ENCODE measurements around the gene TBC1D19.
"Not testable (repeated sequence)": the region's sequence is repeated elsewhere in the genome, so short reads cannot be mapped to it uniquely, and the experiment has no call there.

The TBC1D19 gene

DNA sequence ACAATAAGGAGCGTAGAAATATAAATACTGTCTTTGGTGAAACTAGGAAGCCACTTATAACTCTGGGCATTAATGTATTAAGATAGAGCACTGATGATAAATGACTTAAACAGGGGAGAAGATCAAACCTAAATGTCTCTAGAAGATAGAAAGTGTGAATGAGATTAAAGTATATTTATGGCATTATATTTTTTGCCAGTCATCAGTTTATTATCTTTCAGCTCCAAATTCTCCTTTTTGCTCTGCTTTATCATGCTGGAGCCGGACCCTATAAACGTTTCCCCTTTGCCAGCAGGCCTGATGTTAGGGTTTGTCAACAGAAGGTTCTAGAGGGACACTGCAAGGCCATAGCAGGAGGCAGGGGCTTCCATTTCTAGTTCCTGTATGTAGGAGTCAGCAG, 76.4 kb downstream of the TBC1D19 start:
- DNase-seq (ENCODE audit: extremely low read depth, insufficient read length), result no peak
- H3K27me3 ChIP-seq (replicated peaks; ENCODE audit: control insufficient read depth, insufficient read depth, low read length), result no peaks in the 10 kb centered on the region
- no peaks in the 10 kb centered on the region for H3K36me3 ChIP-seq (ENCODE audit: control insufficient read depth, insufficient read depth, low read length)
- H3K4me3 ChIP-seq (replicated peaks; ENCODE audit: low read depth, low read length), result no peak overlapping the region
- TF ChIP-seq, protein P1, sequence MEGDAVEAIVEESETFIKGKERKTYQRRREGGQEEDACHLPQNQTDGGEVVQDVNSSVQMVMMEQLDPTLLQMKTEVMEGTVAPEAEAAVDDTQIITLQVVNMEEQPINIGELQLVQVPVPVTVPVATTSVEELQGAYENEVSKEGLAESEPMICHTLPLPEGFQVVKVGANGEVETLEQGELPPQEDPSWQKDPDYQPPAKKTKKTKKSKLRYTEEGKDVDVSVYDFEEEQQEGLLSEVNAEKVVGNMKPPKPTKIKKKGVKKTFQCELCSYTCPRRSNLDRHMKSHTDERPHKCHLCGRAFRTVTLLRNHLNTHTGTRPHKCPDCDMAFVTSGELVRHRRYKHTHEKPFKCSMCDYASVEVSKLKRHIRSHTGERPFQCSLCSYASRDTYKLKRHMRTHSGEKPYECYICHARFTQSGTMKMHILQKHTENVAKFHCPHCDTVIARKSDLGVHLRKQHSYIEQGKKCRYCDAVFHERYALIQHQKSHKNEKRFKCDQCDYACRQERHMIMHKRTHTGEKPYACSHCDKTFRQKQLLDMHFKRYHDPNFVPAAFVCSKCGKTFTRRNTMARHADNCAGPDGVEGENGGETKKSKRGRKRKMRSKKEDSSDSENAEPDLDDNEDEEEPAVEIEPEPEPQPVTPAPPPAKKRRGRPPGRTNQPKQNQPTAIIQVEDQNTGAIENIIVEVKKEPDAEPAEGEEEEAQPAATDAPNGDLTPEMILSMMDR (IDR thresholded peaks at IDR 0.05; ENCODE audit: insufficient read depth, low read length, poor library complexity, severe bottlenecking), result no peak

DNA sequence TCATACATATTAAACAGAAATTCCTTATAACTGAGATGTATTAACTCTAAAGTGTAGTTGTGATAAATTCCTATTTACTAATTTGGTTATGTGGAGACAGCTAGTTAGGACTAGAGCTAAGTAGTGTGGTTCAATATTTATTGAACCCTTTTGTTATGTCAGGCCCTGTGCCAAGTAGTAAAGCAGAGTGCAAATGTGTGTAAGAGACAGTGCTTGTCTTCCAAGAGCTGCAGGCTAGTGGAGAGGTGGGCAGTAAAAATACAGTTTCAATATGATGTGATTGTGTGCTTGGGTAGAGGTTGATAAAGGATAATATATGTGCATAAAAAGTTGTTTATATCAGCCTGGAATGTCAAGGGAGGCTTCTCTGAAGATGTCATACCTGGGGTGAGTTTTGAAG, 80.0 kb downstream of the TBC1D19 start:
- no peak for DNase-seq (ENCODE audit: extremely low read depth, insufficient read length)
- Histone ChIP-seq H3K36me3 (ENCODE audit: control insufficient read depth, insufficient read depth, low read length) (no peaks in the 10 kb centered on the region), H3K4me3 (replicated peaks; ENCODE audit: low read depth, low read length) (no peak overlapping the region), H3K27me3 (replicated peaks; ENCODE audit: control insufficient read depth, insufficient read depth, low read length) (no peaks in the 10 kb centered on the region)
- TF ChIP-seq, protein P1 (IDR thresholded peaks at IDR 0.05; ENCODE audit: insufficient read depth, low read length, poor library complexity, severe bottlenecking), result no peak

DNA sequence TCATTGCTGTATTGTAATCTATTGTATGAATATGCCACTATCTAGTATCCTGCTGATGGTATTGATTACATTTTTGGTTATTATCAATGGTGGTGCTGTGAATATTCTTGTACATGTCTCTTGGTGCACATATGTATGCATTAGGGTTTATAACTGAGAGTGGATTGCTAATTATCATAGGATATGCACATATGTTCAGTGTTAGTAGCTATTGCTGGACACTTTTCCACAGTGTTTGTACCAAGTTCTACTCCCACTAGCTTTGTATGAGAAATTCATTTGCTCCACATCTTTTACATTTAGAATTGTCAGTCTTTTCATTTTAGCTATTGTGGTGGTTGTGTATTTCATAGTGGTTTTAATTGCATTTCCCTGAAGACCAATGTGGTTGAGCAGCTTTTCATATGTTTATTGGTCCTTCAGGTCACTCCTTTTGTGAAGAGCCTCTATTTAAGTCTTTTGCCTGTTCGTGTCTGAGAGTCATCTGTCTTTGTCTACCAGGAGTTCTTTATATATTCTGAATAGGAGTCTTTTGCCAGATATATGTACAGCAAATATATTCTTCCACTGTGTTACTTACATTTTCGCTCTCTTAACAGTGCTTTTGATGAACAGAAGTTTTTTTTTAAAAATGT, 87.1 kb downstream of the TBC1D19 start:
- no peaks in the 10 kb centered on the region for H3K36me3 ChIP-seq (ENCODE audit: control insufficient read depth, insufficient read depth, low read length)
- no peak for DNase-seq (ENCODE audit: extremely low read depth, insufficient read length)
- TF ChIP-seq, protein P1 (IDR thresholded peaks at IDR 0.05; ENCODE audit: insufficient read depth, low read length, poor library complexity, severe bottlenecking), result no peak
- no peak overlapping the region for H3K4me3 ChIP-seq (replicated peaks; ENCODE audit: low read depth, low read length)
- no peaks in the 10 kb centered on the region for H3K27me3 ChIP-seq (replicated peaks; ENCODE audit: control insufficient read depth, insufficient read depth, low read length)

DNA sequence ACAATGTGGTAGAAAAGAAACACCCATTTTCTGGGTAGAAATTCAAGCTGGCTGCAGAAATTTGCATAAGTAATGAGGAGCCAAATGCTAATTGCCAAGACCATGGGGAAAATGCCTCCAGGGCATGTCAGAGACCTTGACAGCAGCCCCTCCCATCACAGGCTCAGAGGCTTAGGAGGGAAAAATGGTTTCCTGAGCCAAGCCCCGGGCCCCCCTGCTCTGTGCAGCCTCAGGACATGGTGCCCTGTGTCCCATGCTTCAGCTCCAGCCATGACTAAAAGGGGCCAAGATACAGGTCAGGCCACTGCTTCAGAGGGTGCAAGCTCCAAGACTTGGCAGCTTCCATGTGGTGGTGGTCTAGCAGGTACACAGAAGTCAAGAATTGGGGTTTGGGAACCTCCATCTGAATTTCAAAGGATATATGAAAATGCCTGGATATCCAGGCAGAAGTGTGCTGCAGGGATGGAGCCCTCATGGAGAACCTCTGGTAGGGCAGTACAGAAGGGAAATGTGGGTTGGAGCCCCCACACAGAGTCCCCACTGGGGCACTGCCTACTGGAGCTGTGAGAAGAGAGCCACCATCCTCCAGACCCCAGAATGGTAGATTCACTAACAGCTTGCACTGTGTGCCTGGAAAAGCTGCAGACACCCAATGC, 95.3 kb downstream of the TBC1D19 start:
- not testable (repeated sequence) for H3K36me3 ChIP-seq (ENCODE audit: control insufficient read depth, insufficient read depth, low read length); DNase-seq (ENCODE audit: extremely low read depth, insufficient read length); H3K27me3 ChIP-seq (replicated peaks; ENCODE audit: control insufficient read depth, insufficient read depth, low read length); H3K4me3 ChIP-seq (replicated peaks; ENCODE audit: low read depth, low read length)

DNA sequence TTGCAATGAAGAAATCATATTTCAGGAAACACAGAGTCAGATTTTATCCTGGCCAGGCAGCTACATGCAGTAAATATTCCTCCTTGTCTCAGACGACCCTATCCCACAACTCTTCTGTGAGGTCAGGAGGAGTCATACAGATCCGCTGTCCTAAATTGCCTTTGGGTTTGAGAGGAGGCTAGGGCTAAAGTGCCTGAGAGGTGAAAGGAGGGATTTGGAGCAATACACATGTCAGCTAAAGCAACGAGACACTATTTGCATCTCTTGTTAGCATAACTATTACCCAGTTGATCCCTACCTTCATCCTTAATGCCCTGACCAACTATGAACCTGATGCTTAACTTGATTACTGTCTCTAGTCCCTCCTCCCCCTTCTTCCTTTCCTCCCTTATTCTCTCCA, 98.6 kb downstream of the TBC1D19 start:
- Histone ChIP-seq H3K36me3 (ENCODE audit: control insufficient read depth, insufficient read depth, low read length) (no peaks in the 10 kb centered on the region), H3K27me3 (replicated peaks; ENCODE audit: control insufficient read depth, insufficient read depth, low read length) (no peaks in the 10 kb centered on the region), H3K4me3 (replicated peaks; ENCODE audit: low read depth, low read length) (no peak overlapping the region)
- TF ChIP-seq, protein P1 (IDR thresholded peaks at IDR 0.05; ENCODE audit: insufficient read depth, low read length, poor library complexity, severe bottlenecking), result no peak
- no peak for DNase-seq (ENCODE audit: extremely low read depth, insufficient read length)

DNA sequence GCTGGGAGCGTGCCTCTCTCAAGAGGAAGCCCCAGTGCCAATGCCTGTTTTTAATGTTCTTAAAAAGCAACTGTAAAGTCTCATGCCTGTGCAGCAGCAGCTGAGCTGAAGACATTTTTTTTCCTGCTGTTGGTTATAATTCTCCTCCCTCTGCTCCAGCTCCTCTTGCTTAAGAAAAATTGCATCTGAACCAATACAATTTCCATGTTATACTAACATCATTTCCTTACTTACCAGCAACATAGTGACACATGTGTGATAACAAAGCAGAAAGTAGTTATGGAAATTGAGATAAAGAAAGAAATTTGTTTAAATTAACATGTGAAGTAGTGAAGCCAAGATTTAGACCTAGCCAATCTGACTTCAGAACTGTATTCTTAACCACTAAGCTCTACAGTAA, 101.4 kb downstream of the TBC1D19 start:
- DNase-seq (ENCODE audit: extremely low read depth, insufficient read length), result no peak
- TF ChIP-seq, protein P1 (IDR thresholded peaks at IDR 0.05; ENCODE audit: insufficient read depth, low read length, poor library complexity, severe bottlenecking), result no peak
- Histone ChIP-seq H3K4me3 (replicated peaks; ENCODE audit: low read depth, low read length) (no peak overlapping the region), H3K27me3 (replicated peaks; ENCODE audit: control insufficient read depth, insufficient read depth, low read length) (no peaks in the 10 kb centered on the region), H3K36me3 (ENCODE audit: control insufficient read depth, insufficient read depth, low read length) (no peaks in the 10 kb centered on the region)
